Measurements from ENCODE around the gene MISP3. TPM values are rescaled to one million over a fixed set of nuclear protein-coding genes. Genes with fewer than 3 reads are reported as not detected.

The MISP3 gene
- total RNA-seq, result 0.65 TPM in 1 of 2 replicates, not detected in the other

DNA sequence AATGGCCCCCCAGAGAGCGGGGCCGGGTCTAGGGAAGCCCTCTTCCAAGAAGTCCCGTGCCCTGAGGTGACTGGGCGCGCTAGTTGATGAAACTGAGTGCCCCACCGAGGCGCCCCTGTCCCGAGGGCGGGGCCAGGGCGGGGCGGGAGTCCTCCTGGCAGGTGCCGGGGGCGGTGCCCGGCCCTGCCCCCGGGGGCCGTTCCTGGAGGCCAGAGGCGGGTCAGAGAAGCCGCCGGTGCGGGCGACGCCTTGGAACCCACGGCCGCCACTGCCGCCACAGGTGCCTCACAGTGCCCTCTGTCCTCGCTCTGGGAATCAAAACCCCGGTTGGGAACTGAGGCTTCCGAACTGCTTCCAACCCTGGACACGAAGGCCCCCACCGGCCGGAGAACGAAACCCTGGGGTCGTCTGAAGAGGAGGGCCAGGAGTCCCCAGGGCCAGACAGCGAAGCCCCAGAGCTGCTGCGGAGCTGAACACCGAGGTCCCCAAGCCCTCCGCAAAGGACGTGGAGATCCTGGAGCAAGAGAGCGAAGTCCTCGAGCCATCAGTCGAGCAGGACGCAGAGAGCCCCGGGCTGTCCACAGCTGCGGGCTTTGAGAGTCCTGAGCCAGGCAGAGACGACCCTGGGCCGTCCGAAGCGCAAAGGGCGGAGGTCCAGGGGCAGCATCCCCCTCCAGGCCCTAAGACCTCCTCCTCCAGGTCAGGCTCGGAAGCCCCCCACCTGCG lies at the start of gene MISP3:
Gene MISP3 (plus strand): TSS at position 252 of the 726 bp plus-strand sequence. CDS start 524 bp downstream, outside the sequence.

DNA sequence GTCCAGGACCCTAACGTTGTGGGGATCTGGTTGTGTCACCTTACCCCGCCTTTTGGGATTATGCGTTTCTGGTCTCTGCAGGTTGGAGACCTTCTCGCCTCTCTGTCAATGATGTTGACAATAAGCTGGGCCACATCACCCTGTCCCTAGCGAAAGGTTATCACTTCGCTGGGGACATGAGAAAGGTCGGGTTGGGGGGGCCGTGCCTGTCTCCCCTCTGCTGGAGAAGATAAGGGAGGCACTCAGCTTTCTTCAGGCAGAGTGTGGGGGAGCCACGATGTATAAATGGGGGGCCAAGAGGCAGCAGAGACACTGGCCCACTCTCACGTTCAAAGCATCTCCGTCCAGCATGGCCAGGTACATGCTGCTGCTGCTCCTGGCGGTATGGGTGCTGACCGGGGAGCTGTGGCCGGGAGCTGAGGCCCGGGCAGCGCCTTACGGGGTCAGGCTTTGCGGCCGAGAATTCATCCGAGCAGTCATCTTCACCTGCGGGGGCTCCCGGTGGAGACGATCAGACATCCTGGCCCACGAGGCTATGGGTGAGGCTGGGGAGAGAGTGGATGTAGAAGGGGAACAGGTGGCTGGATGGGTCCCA lies 44.6 kb upstream of the MISP3 start, which contains the start of gene RLN3:
Gene RLN3 (plus strand): TSS at position 293 of the 595 bp plus-strand sequence. CDS start 57 bp downstream, at position 350.

DNA sequence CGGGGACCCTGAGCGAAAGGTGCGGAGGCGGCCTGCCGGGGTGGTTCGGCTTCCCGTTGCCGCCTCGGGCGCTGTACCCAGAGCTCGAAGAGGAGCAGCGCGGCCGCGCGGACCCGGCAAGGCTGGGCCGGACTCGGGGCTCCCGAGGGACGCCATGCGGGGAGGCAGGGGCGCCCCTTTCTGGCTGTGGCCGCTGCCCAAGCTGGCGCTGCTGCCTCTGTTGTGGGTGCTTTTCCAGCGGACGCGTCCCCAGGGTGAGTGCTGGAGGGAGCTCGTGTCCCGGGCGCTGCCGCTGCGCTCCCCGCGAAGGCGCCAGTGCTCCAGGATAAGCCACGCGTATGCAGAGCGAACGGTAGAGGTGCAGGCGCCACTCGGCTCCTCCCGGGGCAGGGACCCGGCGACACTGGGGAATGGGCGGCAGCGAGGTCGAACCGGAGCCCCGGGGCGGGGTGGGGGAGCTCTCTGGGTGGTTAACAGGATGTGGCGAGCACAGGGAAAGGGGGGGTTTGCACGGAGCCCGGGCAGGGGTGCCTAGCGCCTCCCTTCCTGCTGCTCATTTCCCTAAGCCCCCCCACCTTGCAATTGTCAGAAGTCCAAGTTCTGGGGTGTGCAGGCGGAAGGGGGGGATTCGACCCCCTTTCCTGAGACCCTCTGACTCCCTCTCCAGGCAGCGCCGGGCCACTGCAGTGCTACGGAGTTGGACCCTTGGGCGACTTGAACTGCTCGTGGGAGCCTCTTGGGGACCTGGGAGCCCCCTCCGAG lies 40.7 kb upstream of the MISP3 start, which contains the start of gene IL27RA:
Gene IL27RA (plus strand): TSS at position 44 of the 762 bp plus-strand sequence. CDS start 111 bp downstream, at position 155.

DNA sequence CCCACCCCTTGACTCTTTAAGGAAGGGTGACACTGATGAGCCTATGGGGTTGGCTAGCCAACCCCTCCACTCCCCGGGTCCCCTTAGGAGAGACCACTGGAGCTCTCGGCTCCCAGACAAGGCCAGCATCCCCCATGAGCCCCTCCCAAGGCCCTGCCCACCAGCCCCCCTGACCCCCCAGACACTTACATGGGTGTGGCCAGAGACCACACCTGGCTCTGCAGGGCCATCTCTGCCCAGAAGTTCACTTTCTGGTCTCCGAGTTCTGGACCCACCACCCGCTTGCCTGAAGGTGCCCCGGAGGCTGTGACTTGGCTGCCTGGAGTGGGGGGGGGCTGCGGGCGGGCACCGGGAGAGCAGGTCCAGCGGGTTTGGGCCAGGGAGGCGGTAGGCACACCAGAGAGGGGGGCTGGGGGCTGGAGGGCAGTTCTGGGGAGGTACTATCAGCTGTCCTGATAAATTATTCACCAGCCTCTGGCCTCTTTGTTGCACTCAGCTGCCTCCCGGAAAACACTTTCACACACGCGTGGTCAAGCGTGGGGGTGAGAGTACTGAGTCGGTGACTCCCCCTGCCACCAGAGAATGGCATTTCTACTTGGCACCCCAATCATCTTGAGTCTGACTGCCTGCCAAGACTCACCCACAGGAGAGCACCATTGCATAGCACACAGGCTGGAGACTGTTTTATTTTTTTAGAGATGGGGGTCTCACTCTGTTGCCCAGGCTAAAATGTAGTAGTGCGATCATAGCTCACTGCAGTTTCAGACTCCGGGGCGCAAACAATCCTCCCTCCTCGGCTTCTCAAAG lies 10.6 kb upstream of the MISP3 start, which contains the start of gene PALM3:
Gene PALM3 (minus strand): TSS at position 326 of the 807 bp plus-strand sequence. CDS start 96 bp downstream, at position 230.

DNA sequence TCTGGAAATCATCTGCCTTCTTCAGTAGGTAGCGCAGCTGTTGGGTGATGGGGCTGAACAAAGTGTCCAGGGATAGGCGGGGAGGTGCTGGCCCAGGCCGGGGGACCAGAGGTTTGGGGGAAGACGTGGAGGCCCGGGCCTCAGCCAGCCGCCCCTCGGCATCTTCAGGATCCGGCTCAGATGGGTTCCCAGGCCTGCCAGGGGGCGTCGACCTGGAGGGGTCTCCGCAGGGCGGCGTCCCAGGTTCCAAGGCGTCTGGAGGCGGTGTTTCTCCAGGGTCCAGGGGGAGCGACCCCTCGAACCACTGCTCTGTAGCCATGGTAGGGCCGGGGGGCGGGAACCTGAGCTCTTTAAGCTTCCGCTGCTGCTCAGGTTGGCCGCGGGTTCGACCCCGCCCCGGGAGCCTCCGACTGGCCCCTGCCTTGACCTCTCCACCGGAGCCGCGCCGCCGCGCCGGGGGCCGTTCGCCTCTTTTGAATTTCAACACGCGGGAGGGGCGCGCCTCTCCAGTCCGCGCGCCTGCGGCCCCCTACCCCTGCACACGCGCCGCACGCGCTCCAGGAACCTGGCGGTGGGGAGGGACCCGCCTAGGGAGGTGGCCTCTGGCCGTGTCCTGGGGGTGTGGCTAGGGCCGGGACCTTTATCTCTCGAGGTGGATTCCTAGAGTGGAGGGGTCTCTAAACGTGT lies 12.9 kb downstream of the MISP3 start, which contains the start of gene C19orf67:
Gene C19orf67 (minus strand): TSS at position 475 of the 687 bp plus-strand sequence. CDS start 156 bp downstream, at position 319.

DNA sequence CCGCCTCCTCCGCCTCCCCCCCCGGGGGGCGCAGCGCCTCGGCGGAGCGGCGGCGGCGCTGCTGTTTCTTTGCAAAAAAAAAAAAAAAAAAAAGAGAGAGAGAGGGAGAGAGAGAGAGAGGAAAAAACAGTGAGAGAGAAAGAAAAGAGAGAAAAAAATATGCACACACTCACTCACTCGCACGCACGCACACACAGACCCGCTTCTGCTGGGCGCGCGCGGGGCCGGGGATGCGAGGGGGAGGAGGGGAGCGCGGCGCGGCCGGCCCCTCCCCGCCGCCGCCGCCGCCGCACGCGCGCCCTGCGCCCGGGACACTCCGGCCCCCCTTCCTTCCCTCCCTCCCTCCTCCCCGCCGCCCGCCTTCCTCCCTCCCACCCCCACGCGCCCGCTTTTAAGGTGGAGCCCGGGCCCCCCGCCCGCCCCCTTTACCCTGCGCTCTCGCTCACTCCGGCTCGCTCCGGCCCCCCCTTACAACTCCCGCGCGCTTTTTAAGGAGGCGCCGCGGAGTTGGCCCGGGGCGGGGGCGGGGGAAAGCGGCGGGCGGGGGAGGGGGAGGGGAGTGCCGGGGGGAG lies 18.0 kb downstream of the MISP3 start, which contains the start of gene SAMD1:
Gene SAMD1 (minus strand): TSS at position 243 of the 572 bp plus-strand sequence.

DNA sequence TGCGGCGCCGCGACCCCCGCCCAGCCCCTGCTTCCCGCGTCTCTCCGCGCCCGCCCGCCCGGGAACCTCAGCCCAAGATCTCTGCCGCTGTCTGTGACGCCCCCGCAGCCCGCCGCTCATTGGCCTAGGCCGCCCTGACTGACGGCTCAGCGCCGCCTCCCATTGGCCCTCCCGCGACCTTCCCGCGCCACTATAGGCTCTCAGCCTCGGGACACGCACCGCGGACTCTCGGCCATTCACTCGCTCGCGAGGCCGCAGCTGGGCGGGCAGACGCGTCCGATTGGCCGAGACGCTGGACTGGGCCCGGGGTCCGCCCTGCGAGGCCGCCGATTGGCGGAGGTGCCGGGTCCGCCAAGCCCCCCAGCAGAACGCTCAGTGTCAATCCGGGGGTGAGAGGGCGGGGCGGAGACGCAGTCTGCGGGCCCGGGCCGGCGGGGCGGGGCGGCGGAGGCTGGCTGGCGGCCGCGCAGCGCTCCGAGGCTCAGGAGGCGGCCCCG lies 45.1 kb downstream of the MISP3 start, which contains the start of gene PRKACA:
Gene PRKACA (minus strand): TSS at position 95 of the 497 bp plus-strand sequence. CDS start 215 bp downstream, outside the sequence.

Other genes with a start within 250 kb of the MISP3 start
- gene NANOS3, start 195.7 kb upstream of the MISP3 start, total RNA-seq, result not detected in 2 replicates
- 0.18 and 0.49 TPM in 2 replicates for gene BRME1, start 166.7 kb upstream of the MISP3 start, total RNA-seq
- gene CC2D1A, start 166.6 kb upstream of the MISP3 start, total RNA-seq, result 16.6 and 16.8 TPM in 2 replicates
- 0.36 TPM in 1 of 2 replicates, not detected in the other for gene PODNL1, start 134.4 kb upstream of the MISP3 start, total RNA-seq
- gene DCAF15, start 120.3 kb upstream of the MISP3 start, total RNA-seq, result 16.2 and 20.9 TPM in 2 replicates
- 2.0 and 4.9 TPM in 2 replicates for gene RFX1, start 66.5 kb upstream of the MISP3 start, total RNA-seq
- gene RLN3, start 44.6 kb upstream of the MISP3 start, total RNA-seq, result not detected in 2 replicates
- 1.1 TPM in 2 replicates for gene IL27RA, start 41.0 kb upstream of the MISP3 start, total RNA-seq
- gene PALM3, start 10.7 kb upstream of the MISP3 start, total RNA-seq, result 0.54 TPM in 1 of 2 replicates, not detected in the other
- not detected in 2 replicates for gene C19orf67, start 13.0 kb downstream of the MISP3 start, total RNA-seq
- 33.2 and 49.4 TPM in 2 replicates for gene SAMD1, start 18.0 kb downstream of the MISP3 start, total RNA-seq
- 59.8 and 75.0 TPM in 2 replicates for gene PRKACA, start 45.0 kb downstream of the MISP3 start, total RNA-seq
- gene ASF1B, start 63.8 kb downstream of the MISP3 start, total RNA-seq, result 5.7 and 19.5 TPM in 2 replicates
- gene ADGRL1, start 133.4 kb downstream of the MISP3 start, total RNA-seq, result 7.6 and 9.1 TPM in 2 replicates